NCI-H524 (cell line): ENCODE results near the gene CDC26.
"Not testable (repeated sequence)": the region's sequence is repeated elsewhere in the genome, so short reads cannot be mapped to it uniquely, and the experiment has no call there.

Source experiments
- DNase-seq, 2 experiments: peaks; one replicate each; lab custom pipeline; 2025; lab: John Stamatoyannopoulos, UW

Gene CDC26

GRCh38 chr9:113238202-113238858 lies 37.0 kb downstream of the CDC26 start:
- no peak for DNase-seq

GRCh38 chr9:113237026-113237425 lies 38.3 kb downstream of the CDC26 start:
- no peak for DNase-seq

GRCh38 chr9:113235701-113236255 lies 39.6 kb downstream of the CDC26 start:
- DNase-seq: not testable (repeated sequence)

- DNase-seq: no peak
Observed at GRCh38 chr9:113231701-113232100, 43.7 kb downstream of the CDC26 start.

GRCh38 chr9:113228130-113228665 lies 47.2 kb downstream of the CDC26 start:
- no peak for DNase-seq

GRCh38 chr9:113227436-113227835 lies 47.9 kb downstream of the CDC26 start:
- no peak for DNase-seq

- no peak for DNase-seq
Observed at GRCh38 chr9:113223963-113224362, 51.4 kb downstream of the CDC26 start.

GRCh38 chr9:113222482-113222841 lies 52.9 kb downstream of the CDC26 start:
- DNase-seq: no peak

GRCh38 chr9:113221800-113222481 lies 53.4 kb downstream of the CDC26 start:
- peak in 1 of 2 experiments; percentile 53 for DNase-seq

GRCh38 chr9:113221003-113221799 lies 54.2 kb downstream of the CDC26 start, which contains the start of the genes FKBP15 and SLC31A1:
Gene FKBP15 (minus strand): TSS chr9:113221277. CDS start chr9:113221243, 34 bp downstream.
Gene SLC31A1 (plus strand): TSS chr9:113221544. CDS start chr9:113256149, 34,605 bp downstream.
- peak; percentile 97 to 99 for DNase-seq

GRCh38 chr9:113220467-113221002 lies 54.8 kb downstream of the CDC26 start:
- DNase-seq: peak in 1 of 2 experiments; percentile 33

GRCh38 chr9:113219969-113220368 lies 55.4 kb downstream of the CDC26 start:
- DNase-seq: no peak

- no peak for DNase-seq
Observed at GRCh38 chr9:113219186-113219936, 56.0 kb downstream of the CDC26 start.
